ENCODE data around the gene HAS3.
"Not testable (repeated sequence)": the region's sequence is repeated elsewhere in the genome, so short reads cannot be mapped to it uniquely, and the experiment has no call there.

The HAS3 gene, protein sequence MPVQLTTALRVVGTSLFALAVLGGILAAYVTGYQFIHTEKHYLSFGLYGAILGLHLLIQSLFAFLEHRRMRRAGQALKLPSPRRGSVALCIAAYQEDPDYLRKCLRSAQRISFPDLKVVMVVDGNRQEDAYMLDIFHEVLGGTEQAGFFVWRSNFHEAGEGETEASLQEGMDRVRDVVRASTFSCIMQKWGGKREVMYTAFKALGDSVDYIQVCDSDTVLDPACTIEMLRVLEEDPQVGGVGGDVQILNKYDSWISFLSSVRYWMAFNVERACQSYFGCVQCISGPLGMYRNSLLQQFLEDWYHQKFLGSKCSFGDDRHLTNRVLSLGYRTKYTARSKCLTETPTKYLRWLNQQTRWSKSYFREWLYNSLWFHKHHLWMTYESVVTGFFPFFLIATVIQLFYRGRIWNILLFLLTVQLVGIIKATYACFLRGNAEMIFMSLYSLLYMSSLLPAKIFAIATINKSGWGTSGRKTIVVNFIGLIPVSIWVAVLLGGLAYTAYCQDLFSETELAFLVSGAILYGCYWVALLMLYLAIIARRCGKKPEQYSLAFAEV

DNA sequence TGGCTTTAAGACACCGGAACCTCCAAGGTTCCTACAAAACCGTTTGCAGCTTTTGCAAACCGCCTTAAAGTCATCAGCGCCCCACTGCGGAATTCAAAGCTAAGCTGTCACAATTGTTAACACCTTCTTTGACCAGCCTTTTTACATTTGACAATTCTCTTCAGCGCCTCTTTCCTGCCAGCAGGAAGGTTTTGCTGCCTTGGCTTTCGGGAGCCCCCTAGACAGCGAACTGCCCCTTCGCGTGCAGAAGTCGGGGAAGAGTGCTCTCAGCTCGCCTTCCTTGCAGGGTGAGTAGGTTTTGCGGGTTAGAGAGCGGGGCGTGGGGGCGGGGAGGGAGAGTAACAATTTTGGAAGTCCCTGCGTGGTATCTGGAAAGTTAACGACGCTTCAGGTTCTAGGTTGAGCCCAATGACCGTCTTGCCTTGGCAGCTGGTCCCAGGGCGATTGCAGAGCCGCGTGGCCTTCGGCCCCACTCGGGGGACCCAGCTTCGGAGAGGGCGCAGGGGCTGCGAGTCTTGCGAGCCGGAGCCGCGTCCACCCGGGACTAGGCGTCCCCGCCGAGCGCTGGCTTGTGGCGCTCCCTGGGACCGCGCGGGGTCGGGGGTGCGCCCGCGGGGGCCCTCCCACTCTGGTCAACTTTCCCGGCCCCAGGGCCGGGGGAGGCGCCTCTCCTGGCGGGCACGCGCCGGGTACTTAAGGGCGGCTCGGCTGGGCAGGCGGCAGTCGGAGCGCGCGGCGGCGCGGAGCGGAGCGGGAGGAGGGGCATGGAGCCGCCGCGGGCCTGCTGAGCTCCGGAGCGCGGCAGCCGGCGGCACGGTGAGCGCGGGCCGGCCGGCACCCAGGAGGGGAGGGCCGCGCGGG lies at the start of gene HAS3:
HAS3 (plus strand) TSS at position 153 of the 861 bp plus-strand sequence. CDS start 3,743 bp downstream, outside the sequence.
- TF ChIP-seq, protein P1, sequence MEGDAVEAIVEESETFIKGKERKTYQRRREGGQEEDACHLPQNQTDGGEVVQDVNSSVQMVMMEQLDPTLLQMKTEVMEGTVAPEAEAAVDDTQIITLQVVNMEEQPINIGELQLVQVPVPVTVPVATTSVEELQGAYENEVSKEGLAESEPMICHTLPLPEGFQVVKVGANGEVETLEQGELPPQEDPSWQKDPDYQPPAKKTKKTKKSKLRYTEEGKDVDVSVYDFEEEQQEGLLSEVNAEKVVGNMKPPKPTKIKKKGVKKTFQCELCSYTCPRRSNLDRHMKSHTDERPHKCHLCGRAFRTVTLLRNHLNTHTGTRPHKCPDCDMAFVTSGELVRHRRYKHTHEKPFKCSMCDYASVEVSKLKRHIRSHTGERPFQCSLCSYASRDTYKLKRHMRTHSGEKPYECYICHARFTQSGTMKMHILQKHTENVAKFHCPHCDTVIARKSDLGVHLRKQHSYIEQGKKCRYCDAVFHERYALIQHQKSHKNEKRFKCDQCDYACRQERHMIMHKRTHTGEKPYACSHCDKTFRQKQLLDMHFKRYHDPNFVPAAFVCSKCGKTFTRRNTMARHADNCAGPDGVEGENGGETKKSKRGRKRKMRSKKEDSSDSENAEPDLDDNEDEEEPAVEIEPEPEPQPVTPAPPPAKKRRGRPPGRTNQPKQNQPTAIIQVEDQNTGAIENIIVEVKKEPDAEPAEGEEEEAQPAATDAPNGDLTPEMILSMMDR (IDR thresholded peaks at IDR 0.05; ENCODE audit: low read depth, low read length), result peak; percentile 23
- DNase-seq (ENCODE audit: low read depth in 2 of 2), result peak; percentile 67 to 74
- H3K4me3 ChIP-seq (replicated peaks in 1 of 2; ENCODE audit: low read depth in 2 of 2, low read length in 2 of 2), result peak within 1 kb of the TSS; percentile 51 to 59

DNA sequence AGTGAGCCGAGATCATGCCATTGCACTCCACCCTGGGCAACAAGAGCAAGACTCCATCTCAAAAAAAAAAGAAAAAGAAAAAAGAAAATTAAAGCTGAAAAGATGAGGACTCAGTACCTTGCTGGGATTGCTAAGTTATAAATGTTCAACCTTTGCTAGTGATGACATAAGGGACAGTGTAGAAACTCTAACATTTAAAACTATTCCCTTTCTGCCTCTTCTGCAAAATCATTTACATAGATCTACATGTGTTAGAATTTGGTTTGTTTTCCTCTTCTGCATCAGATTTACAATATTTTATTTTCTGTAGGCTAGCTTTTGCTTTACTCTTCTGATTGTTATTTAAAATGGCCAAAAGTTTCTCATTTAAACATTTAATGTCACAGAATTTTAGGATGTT lies 49.5 kb upstream of the HAS3 start:
- TF ChIP-seq, protein P1 (IDR thresholded peaks at IDR 0.05; ENCODE audit: low read depth, low read length), result no peak
- no peak overlapping the region for H3K4me3 ChIP-seq (replicated peaks in 1 of 2; ENCODE audit: low read depth in 2 of 2, low read length in 2 of 2)
- DNase-seq (ENCODE audit: low read depth in 2 of 2), result no peak

DNA sequence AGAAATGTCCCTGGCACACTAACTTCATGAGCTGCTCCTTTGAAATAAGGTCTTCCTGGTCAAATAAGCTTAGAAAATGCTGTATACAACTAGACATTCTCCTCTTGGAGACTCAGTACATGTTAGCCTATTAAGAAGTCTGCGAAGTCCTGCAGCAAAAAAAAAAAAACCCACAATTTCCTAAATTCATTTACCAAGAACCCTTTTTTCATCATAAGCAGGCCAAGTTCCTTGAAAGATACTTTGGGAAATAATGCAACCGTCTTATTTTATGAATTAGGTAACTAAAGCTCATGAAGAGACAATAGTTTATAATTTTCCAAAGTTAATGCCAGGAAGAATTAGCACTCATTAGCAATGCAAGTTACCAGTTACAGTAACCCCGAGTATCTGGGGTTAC lies 49.0 kb upstream of the HAS3 start:
- H3K4me3 ChIP-seq (replicated peaks in 1 of 2; ENCODE audit: low read depth in 2 of 2, low read length in 2 of 2), result no peak overlapping the region
- no peak for DNase-seq (ENCODE audit: low read depth in 2 of 2)
- TF ChIP-seq, protein P1 (IDR thresholded peaks at IDR 0.05; ENCODE audit: low read depth, low read length), result no peak

DNA sequence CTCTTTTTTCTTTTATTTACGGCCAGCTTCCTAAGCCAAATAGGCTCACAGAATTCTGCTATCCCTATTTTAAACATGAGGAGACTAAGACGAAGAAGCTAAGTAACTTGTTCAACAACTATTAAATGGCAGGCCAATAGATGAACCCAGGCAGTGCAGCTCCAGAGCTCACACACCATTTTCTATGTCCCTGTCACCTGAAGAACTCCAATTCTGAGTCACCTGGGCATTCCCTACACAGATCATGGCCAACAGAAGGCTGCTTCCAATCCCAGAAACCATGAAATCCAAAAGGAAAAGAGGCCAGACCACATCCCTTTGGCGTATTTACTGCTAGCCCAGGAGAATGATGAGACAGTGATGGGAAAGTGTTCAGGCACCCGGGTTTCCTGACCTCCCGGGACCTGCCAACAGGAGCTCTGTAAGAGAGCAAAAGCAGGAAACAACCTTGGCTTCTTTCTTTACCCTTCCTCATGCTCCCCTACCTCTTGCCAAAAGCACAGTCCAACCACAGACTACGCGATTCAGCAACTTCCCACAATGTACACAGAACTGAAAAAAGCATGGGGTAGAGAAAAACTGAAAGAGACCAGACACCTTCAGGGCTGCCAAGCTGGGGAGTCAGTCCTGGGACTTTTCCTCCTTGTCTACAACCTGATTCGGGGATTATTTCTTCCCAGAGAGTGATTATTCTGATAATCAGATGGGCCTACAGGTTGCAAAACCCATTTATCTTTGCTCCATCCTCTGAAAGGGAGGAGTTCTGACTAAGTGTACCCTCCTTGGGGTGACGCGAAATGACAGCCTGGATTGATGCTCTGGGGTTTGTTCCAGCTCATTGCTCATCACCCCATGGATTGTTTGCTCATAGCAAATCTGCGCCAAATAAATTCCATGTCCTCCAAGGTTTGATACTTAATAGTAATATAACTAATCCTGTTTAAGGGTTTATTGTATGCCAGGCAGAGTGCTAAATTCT lies 47.8 kb upstream of the HAS3 start:
- TF ChIP-seq, protein P1 (IDR thresholded peaks at IDR 0.05; ENCODE audit: low read depth, low read length), result no peak
- peak; percentile 78 to 94 for DNase-seq (ENCODE audit: low read depth in 2 of 2)
- H3K4me3 ChIP-seq (replicated peaks in 1 of 2; ENCODE audit: low read depth in 2 of 2, low read length in 2 of 2), result no peak overlapping the region

DNA sequence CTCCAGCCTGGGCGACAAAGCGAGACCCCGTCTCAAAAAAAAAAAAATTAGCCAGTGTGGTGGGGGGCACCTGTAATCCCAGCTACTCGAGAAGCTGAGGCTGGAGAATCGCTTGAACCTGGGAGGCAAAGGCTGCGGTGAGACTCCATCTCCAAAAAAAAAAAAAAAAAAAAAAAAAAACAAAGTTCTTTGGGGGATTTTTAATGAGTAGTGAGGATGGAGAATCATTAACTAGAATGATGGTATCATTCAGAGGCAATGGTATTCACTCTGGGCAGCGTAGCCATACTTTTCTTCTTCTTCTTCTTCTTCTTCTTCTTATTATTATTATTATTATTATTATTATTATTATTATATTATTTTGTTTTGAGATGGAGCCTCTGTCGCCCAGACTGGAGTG lies 42.0 kb upstream of the HAS3 start:
- not testable (repeated sequence) for H3K4me3 ChIP-seq (replicated peaks in 1 of 2; ENCODE audit: low read depth in 2 of 2, low read length in 2 of 2); DNase-seq (ENCODE audit: low read depth in 2 of 2)

DNA sequence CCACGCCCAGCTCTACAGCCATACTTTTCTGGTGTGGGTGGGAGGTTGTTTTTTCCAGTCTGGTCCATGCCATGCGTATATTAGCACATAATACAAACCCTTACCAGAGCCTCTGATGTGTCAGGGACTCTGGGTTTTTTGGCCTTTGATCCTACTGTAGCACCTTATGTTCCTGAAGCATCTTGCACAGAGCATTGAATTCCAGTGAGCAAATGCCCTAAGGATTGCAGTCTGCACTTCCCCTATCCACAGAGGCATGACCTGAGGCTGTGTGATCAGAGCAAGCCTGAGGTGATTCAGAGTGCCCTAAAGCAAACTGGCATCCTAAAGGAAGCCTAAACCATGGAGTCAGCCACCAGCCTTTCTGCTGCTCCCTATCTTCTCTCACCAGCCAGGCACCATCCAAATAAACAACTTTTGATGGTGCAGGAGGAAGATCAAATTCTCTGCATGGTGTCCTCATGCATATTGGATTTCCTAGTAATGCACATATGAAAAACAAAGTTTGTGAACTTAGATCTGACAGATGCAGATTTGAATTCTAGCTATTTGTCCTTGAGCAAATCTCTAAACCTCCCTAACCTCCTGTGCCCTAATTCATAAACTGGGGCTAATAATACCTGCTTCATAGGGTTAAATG lies 41.2 kb upstream of the HAS3 start:
- DNase-seq (ENCODE audit: low read depth in 2 of 2), result no peak
- TF ChIP-seq, protein P1 (IDR thresholded peaks at IDR 0.05; ENCODE audit: low read depth, low read length), result no peak
- no peak overlapping the region for H3K4me3 ChIP-seq (replicated peaks in 1 of 2; ENCODE audit: low read depth in 2 of 2, low read length in 2 of 2)

All from cardiac fibroblast (primary cell).